HL-60 (cell line): ENCODE results near the gene E2F8.

Source experiments
- GABPA ChIP-seq: IDR thresholded peaks from 2 replicates; pipeline ENCODE4 v1.6.1; 2012; ENCODE audit warnings: low read depth
- TF ChIP-seq, protein P1 (sequence below): IDR thresholded peaks from one replicate; pipeline ENCODE4 v1.5.1; 2011; ENCODE audit warnings: low read length, control low read depth, inconsistent platforms; ENCODE audit not compliant: insufficient read depth

DNA sequence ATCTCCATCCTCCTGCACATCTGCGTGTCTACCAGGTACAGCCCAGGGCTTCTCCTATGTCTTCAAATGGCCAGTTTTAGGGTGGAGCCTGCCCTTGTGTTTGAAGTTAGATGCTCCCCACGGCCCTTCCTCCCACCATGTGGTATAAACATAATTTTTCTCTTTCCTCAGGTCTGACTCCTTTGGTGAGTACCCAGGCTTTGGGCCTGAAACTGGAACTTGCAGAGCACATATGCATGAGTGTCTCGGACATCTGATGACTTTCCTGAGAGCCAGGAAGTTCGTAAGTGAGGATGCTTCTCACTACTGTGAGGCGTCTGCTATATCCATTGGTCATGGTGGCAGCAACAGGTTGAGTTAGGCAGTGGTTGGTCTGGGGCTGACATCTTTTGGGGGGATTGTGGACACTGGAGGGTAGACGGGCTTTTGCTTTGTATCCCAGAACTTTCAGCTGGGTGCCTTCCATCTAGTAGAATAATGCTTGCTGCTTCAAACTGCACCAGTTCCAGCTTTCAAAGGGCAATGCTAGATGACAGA, 55.2 kb downstream of the E2F8 start:
- TF ChIP-seq, protein P1, sequence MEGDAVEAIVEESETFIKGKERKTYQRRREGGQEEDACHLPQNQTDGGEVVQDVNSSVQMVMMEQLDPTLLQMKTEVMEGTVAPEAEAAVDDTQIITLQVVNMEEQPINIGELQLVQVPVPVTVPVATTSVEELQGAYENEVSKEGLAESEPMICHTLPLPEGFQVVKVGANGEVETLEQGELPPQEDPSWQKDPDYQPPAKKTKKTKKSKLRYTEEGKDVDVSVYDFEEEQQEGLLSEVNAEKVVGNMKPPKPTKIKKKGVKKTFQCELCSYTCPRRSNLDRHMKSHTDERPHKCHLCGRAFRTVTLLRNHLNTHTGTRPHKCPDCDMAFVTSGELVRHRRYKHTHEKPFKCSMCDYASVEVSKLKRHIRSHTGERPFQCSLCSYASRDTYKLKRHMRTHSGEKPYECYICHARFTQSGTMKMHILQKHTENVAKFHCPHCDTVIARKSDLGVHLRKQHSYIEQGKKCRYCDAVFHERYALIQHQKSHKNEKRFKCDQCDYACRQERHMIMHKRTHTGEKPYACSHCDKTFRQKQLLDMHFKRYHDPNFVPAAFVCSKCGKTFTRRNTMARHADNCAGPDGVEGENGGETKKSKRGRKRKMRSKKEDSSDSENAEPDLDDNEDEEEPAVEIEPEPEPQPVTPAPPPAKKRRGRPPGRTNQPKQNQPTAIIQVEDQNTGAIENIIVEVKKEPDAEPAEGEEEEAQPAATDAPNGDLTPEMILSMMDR = no peak
- TF ChIP-seq GABPA = no peak
